NOMO-1 treated with dmso at 0.1 percent for 144 hours (cell line): ENCODE results near the gene CLHC1.
A peak's percentile ranks its signal among the peaks of the same experiment; 100 is the strongest.

Experiments
- DNase-seq: peaks from one replicate; lab custom pipeline; 2025; ENCODE audit not compliant: unreplicated experiment; lab: John Stamatoyannopoulos, UW

CLHC1 gene

DNA sequence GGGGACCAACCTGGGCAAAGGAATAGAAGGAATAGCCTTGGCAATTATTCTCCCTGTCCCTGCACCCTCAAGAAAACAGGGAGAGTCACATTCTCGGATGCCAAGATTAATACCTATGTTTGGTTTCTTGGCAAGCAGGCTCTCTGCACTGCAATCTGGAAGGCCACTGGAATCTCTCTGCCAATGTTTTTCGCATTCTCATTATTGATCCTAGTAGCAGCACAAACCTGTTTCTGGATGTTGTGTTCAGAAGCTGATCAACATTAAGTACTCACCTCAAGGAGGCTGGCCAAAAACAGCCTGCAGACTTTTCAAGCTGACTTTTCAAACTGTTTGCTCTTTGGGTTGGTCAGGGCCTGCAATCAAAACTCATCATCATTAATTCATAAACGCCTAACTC, 62.2 kb downstream of the CLHC1 start:
- no peak for DNase-seq

DNA sequence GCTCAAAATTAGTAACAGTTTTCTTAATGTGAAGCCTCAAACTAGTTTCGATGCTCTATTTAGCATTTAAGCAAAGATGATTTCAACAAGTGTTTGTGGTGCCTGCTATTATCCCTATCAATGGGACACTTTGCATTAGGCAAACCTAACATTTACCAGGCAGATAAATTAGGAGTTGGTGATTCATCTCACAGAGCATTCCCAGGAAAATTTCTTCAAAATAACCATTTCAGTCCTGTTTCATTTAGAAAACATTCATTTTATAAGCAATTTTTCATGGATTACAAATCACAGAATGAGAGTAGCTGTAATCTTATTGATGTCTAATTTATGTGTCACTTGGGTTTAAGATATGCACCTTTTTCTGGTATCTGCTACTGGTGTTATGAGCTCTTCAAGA, 62.7 kb downstream of the CLHC1 start:
- no peak for DNase-seq

DNA sequence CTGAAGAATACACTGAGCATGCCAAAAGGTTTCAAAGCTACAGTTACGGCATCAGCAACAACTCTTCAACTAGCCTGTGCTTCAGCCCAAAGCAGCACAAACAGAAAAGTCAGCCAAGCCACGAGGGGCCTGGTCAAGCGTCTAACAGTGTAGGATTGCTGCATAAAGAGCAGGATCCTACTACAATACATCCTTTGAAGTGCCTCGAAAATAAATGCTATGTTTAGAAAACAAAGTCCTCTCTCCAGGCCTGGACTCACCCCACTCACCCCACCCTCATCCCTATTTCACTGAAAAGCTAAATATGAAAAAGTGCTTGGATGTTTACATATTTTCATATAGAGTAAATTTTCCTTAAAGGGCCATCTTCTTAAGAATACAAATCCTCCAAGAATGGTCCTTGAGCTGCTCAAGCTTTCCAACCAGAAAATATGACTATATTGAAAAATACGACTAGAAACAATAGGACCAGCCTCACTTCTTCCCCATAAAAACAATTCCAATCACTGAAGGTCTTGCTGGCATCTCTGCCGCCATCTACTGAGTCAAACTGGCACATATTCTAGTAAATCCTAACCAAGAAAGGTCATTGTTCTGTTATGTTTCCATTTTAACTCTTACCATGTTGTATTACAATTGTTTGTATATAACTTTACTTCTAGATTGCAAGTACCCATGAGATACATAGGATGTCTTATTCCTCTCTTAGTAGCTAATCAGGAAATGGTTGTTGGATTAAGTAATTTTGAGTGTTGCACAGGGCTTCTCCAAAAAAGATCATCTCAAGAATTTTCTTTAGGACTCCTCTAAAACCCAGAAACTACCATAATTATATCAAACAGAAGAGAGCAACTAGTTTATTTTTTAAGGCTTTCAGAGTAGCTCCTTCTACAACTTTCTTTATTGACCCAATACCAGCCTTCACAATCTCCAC, 63.6 kb downstream of the CLHC1 start:
- DNase-seq = peak; percentile 16

DNA sequence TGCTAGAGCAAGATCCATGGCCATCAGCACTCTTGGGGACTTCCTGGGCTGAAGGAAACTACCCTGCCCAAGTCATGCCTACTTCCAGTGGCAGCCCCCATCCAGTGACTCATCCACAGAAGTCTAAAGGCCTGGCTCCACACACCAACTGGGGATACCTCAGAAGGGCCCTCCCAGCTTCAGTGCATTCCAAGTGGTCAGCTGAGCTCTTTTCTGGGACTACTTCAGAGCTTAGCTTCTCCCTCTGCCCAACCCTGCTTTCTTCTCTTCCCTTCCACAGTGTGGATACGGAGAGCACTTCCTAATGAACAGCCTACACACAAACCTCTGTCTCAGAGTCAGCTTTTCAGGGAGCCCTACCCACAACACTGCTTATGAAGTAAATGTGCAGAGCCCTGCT, 66.5 kb downstream of the CLHC1 start:
- DNase-seq = no peak

DNA sequence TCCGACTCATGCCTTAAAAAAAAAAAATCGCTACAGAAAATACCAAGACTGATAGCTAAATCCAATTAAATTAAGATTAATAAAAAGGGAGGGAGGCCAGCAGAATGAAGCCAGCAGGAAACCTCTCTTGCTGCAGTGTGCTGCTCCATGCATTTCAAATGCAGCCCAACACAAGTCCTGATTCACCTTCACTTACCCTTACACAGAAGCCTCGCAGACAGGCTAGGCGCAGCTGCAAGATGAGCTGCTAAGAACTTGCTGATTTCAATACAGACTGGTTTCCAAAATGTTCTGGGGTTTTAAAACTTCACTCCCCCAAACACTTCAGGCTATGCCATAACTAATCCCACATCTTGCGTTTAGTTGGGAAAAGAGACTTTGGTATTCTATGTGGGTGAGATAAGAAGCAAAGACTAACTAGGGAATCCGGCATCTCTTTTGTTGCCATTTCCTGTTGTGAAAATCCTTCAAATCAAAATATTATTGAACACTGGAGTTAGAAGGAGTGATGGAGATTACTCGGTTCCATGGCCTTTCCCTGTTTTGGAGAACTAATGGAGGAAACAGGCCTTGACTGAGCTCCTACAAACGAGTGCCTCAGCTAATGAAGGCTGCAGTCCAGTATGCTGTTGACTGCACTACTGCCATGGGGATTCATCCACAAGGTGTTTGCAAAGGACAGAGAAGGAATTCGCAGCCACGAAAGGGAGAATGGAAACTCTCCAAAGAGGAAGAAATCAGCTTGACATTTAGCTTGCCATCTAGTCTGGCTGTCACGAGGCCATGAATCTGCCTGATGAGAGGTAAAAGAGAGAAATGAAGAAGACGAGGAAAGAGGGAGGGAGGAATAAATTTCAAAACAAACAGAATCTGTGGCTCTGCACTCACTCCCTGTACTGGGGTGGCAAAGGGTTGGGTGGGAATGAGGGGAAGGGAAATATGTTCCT, 67.3 kb downstream of the CLHC1 start:
- DNase-seq = no peak

DNA sequence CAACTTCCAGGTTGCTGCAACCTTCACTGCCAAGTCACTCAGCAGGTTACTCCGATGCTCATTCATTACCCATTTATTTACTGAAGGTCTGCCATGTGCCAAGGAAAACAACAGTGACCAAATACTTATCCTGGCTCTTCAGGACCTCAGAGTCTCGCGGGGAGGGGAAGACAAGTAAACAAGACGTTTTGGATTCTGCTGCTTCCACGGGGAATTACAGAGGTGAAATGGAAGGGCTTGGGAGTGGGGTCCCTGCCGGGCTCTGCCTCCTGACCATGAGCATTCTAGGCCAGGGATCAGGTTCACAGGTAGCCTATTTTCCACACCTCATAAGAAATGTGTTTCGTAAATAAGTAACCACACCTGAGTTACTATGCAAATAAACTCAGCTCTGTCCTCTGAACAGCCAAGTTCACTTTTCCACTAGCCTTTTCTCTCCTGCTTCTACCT, 68.1 kb downstream of the CLHC1 start:
- DNase-seq = no peak

DNA sequence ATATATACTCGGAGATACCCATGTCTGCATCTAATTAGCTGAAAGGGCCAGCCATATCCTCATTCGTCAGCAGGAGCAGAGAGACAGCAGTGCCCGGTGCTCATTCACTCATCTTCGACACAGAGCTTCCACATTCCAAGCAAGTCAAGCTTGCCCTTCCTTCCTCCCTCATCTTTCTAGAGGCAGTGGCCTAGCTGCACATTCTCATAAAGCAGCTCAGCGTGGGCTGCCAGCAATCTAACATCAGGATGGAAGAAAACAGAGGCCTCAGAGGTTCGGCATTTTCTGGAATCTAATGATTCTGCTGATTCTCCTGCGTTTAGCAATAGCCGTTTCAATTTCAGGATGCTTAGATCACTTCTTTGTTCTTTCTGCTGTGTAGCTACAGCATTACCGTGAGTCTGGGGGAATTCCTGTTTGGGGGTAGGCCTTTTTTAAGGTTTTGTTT, 68.8 kb downstream of the CLHC1 start:
- DNase-seq = no peak

DNA sequence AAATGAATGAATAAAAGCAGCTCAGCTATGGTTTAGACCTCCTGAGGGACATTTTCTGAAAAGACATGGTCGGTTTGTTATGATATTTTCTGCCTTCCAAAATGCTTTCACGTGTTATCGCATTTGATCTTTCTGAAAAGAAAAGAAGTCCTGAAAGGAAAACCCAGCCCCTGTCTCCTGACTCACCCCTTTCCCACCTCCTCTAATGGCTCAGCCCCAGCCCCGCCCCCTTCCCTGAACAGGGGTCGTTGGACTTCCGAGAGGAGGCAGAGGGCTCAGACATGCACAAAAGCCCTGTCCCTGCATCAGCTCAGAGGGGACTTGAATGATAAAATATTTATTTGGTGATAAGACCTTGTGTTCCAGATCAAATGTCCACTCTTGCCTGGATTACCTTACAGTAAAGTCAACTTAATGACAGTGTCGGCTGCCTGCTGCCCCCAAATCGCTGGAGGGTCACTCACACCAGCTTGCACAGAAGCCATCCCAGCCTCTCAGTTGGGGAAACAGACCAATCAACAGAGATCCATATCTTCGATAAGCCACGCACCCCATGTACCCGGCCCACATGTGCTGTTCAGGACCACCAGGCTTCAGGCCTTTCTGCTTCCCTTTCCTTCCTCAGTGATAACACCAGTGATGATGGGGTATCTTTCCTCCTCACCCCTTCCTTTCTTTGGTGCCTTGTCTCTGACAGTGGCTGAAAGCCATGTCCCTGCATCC, 69.6 kb downstream of the CLHC1 start:
- no peak for DNase-seq

DNA sequence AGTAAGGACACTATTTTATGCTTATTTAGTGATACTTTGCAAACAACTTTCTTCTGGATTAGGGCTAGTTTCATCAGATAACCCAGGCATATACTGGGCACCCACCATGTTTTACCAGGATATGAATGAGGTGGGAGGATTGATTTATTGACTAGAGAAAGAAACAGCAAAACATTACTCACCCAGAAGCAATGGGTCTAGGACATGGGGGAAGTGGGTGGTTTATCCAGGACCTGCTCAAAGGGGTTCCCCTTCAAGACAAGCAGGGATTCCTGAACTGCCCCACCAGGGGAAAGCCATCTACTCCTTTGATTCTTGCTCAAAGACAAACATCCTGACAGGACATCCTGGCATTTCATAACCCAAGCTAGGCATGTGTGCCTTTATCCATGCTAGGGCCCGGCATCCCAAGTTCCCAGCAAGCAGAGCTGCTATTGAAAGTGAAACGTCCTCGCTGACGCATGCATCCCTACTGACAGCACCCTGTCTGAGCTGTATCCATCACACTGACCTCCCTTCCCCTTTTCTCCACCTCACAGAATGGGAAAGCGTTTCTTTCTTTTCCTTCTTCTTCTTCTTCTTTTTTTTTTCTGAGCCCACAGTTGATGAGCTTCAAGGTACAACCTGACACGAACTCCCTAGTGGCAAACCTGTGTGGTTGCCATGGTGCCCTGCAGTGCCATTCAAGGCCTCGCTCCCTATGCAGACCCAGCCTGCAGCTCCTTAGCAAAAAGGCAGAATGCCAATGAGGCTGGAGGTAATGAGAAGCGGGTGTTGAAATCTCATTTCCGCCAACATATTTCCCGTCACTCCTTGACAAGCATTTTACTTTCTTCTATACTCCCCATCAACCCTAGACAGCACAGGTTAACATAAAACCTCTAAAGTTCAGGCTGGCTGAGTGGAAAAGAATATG, 70.5 kb downstream of the CLHC1 start:
- DNase-seq = no peak

DNA sequence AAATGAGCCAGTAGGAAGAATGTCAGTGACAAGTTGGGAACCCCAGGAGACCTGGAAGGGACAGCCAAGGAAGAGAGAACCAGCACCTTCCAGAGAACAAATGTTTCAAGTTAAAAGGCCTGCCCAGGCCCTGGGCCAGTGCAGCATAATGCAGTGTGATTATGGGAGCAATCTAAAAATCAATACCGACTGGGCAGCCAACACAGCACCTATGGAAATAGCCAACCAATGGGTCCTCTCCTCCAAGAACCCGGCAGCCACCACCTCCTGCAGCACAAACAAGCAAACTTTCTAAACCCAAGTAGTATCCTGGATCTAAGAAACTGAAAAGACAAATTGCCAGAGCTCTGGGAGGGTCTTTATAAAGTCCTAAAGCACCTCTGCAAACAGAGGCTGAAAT, 71.7 kb downstream of the CLHC1 start:
- no peak for DNase-seq

DNA sequence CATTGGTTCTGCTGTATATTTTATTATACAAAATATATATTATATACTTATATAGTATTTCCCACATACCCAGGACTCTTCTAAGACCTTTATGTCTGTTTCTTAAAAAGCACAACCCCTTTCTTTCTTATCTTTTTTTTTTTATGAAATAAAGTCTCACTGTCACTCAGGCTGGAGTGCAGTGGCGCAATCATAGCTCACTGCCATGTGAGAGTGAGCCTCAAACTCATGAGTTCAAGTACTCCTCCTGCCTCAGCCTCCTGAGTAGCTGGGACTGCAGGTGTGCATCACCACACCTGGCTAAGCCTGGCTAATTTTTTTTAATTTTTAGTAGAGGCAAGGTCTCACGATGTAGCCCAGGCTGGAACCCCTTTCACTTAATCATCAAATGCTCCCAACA, 72.3 kb downstream of the CLHC1 start:
- DNase-seq = no peak

DNA sequence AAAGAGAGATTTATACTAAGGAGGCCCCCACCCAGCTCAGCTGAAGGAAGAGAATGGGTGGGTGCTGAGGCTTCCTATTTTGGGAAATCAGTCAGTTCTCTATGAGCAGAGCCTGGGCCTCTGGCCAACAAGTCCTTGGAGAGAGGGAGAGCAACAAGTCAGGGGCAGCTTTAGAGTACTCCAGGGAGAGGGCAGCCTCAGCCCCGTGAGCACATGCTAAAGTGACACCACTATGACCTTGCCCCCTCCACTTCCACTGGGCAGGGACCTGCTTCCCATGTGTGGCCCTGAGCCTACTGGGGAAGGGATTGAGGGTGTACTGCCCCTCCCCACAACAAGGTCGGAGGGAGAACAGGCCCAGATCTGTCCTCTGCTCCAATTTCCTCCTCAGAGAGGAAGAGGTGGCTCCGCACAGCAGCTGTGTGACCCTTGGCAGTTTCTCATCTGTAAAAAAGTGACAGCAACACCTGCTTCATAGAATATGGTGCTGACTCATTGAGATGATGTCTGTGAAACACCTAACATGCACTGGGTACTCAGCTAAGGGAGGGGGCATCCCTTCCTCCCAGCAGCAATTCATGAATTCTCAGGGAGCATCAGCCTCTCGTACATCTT, 72.9 kb downstream of the CLHC1 start:
- peak; percentile 30 for DNase-seq

DNA sequence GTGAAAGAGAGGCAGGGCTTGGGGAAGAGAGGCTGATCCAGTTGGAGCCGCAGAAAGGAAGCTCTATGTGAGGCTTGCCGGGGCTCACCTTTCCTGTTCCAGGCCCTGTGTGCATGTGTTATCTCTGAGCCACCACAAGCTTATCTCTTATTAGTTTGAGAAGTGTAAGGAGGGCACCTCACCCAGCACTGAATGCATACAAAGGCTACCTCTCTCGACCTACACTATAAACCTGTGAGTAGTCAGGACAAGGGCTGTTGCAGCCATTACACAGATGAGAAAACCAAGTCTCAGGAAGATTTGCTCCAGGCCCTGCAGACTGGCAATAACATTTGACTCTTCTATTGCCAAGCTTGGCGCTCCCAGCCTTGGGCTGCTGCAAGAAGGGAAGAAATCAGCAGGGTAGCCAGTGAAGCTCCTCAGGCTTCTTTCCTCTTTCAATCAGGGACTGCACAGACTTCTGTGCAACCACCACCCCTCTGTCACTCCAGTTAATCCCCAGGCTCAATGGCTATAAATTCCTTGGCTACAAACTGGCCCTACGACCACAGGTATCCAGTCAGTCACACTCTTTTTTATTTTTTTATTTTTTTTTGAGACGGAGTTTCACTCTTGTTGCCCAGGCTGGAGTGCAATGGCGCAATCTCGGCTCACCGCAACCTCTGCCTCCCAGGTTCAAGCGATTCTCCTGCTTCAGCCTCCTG, 73.8 kb downstream of the CLHC1 start:
- no peak for DNase-seq

DNA sequence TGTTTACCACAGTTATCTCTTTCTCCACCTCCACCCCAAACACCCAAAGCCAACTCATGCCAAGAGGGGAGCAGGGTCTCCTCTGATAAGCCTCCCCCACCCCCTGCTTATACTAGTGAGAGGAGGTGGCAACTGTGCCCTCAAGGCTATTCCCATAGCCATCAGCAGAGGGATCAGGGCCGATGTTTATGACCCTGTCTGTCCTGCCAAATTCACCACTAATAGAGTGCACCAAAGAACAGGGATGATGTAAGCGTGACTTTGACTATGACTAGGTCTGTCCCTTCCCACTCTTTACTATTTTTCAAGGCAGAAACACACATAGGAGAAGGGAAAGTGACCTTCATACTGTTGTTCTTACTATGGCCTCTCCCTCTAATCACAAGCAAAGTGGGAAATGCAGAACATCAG, 74.6 kb downstream of the CLHC1 start:
- DNase-seq = no peak

DNA sequence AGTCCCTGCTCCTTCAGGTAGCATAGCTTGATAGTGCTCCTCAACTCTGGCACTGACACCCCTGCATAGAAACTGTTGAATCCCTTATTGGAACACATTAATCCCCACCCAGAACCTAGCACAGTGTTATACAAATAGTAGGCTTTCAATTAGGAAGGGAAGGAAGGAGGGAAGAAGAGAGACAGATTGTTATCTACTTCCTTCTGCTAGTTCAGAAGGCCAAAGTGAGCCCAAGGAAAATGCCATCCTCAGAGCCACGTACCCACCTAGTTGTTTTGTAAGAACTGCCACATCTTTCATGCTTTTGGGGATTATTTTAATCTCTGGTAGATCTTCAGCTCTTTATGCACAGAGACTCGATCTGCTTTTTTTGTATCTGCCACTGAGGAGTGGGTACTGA, 75.1 kb downstream of the CLHC1 start:
- DNase-seq = no peak

DNA sequence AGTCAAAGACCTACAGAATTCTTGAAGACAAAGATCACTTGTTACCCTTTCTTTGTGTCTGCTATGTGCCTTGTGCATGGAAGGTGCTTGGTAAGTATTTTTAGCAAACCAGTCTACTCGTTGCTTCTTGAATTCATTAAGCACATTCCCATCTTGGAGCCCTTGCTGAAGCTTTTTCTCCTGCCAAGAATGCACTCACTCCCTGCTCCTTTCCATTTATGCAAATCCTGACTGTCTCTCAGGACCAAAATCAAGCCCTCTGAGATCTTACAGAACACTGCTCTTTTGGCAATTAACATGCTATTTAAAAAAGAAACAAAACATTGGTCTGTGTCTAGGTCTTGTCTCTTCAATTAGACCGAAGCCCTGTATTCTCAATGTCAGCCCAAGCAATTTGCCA, 75.8 kb downstream of the CLHC1 start:
- DNase-seq = no peak

DNA sequence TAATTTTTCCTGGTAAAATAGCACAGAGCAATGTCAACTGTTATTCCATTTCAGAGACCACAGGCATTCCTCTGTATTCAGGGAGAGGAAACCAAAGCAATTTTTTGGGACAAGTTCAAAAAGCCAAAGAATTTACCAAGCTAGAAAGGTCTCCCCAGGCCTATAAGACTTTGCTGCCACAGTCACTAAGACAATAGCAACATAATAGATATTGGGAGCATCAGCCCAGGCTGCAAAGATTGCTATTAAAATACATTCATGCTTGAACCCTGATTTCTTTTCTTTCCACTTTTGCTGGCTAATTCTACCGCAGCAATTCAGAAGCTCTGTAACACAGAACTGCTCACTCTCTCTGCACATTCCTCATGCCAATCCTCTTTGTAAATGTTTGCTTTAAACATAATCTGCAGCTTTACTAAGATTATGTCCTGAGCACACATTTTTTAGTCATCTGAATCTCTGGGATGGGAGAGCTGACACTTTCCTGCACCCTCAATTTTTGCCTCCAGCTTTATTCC, 76.3 kb downstream of the CLHC1 start:
- DNase-seq = no peak

DNA sequence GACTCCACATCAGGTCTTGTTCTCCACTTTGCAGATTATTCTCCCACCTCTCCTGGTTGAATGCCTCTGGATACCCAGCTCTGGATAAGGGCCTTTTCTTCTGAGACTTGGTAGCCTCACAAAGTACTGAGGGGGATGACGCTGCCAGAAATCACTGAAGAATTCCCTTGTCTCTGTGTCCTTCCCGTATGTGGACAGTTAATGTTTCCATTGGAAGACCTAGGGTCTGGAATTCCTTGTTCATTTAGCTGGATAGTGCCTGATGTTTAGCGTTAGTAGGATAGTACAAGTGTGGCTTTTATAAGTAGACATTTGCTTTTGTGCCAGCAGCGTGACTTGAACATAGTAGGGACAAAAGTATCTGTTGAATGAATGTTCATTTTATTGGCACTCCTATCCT, 76.9 kb downstream of the CLHC1 start:
- DNase-seq = no peak

DNA sequence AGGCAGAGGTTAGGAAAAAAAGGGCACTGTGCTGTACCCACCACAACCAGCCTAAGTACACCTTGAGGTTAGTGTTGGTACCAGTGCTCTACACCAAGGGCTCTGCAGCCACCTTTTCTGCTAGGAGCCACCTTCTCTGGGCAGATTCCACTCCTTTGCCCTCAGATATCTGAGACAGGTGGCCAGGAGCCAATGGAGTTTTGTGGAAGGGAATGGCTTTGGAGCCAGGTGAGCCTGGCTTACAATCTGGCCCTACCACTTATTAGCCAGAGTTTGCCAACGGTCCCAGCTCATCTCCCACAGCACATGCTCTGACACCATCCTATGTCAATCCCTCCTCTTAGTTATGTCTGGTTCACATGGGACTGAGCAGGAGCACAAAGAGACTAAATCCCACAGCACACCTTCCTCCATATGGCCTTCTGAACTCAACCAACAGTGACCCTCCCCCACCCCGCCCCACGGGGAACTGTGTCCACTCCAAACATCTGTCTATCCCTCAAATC, 77.5 kb downstream of the CLHC1 start:
- no peak for DNase-seq
